ENCODE data around the gene SLC66A2.
"Not testable (repeated sequence)": the region's sequence is repeated elsewhere in the genome, so short reads cannot be mapped to it uniquely, and the experiment has no call there.

The SLC66A2 gene

GRCh38 chr18:79951545-79952455 is at the start of gene SLC66A2:
TSS of gene SLC66A2 (minus strand) at chr18:79951653. CDS start at chr18:79950926, 727 bp downstream.
- peaks cover 34% of the 10 kb centered on the region for H3K27me3 Mint-ChIP-seq
- H3K4me1 Mint-ChIP-seq = peaks cover 29% of the 10 kb centered on the region
- CTCF ChIA-PET = no interaction called here
- peak within 1 kb of the TSS; percentile 76 for H3K27ac Mint-ChIP-seq
- H3K4me3 Mint-ChIP-seq = peak within 1 kb of the TSS; percentile 83
- H3K9me3 Mint-ChIP-seq = no peaks in the 10 kb centered on the region
- peaks cover 13% of the 10 kb centered on the region for H3K36me3 Mint-ChIP-seq
- DNase-seq = peak; percentile 96

- Mint-ChIP-seq H3K4me3 (no peak overlapping the region), H3K36me3 (peaks cover 7% of the 10 kb centered on the region), H3K9me3 (peaks cover 13% of the 10 kb centered on the region), H3K27me3 (no peaks in the 10 kb centered on the region), H3K27ac (no peak overlapping the region), H3K4me1 (no peaks in the 10 kb centered on the region)
- CTCF ChIA-PET = no interaction called here
- no peak for DNase-seq
These were observed 49.4 kb upstream of the SLC66A2 start for GRCh38 chr18:80000877-80001276.

GRCh38 chr18:79999701-80000100 is 48.2 kb upstream of the SLC66A2 start:
- DNase-seq, H3K27ac Mint-ChIP-seq, H3K36me3 Mint-ChIP-seq, H3K27me3 Mint-ChIP-seq, CTCF ChIA-PET, H3K4me3 Mint-ChIP-seq, H3K4me1 Mint-ChIP-seq: not testable (repeated sequence)
- peaks cover 13% of the 10 kb centered on the region for H3K9me3 Mint-ChIP-seq

- H3K4me3 Mint-ChIP-seq = no peak overlapping the region
- peaks cover 4% of the 10 kb centered on the region for H3K27me3 Mint-ChIP-seq
- no peak for DNase-seq
- H3K36me3 Mint-ChIP-seq = peaks cover 6% of the 10 kb centered on the region
- peaks cover 18% of the 10 kb centered on the region for H3K4me1 Mint-ChIP-seq
- H3K9me3 Mint-ChIP-seq = no peaks in the 10 kb centered on the region
- CTCF ChIA-PET = no interaction called here
- no peak overlapping the region for H3K27ac Mint-ChIP-seq
These were observed 40.0 kb upstream of the SLC66A2 start for GRCh38 chr18:79991494-79991893.

- no peak for DNase-seq
- Mint-ChIP-seq H3K36me3 (peaks cover 15% of the 10 kb centered on the region), H3K4me1 (peaks cover 36% of the 10 kb centered on the region), H3K27ac (peak overlapping the region; percentile 94), H3K4me3 (peak overlapping the region; percentile 91), H3K9me3 (no peaks in the 10 kb centered on the region), H3K27me3 (no peaks in the 10 kb centered on the region)
- CTCF ChIA-PET = interaction anchor here (1.1 kb wide), 1 partner anchor 42 kb away, joined by 3 read pairs; no protein-coding TSS in a partner anchor
These were observed 37.7 kb upstream of the SLC66A2 start for GRCh38 chr18:79989195-79989497.

- peak within 1 kb of the TSS; percentile 94 for H3K27ac Mint-ChIP-seq
- H3K9me3 Mint-ChIP-seq = no peaks in the 10 kb centered on the region
- H3K4me1 Mint-ChIP-seq = peaks cover 41% of the 10 kb centered on the region
- H3K27me3 Mint-ChIP-seq = no peaks in the 10 kb centered on the region
- H3K4me3 Mint-ChIP-seq = peak within 1 kb of the TSS; percentile 91
- peaks cover 20% of the 10 kb centered on the region for H3K36me3 Mint-ChIP-seq
- peak; percentile 89 for DNase-seq
- CTCF ChIA-PET = interaction anchor here (0.6 to 1.1 kb wide), 2 partner anchors 27 to 43 kb away, joined by 3 to 4 read pairs; no protein-coding TSS in a partner anchor
These were observed 37.2 kb upstream of the SLC66A2 start, which contains the start of gene TXNL4A for GRCh38 chr18:79988451-79989194. TSS of gene TXNL4A (minus strand) at chr18:79988563. CDS start at chr18:79988392, 171 bp downstream.

GRCh38 chr18:79988071-79988450 is 36.6 kb upstream of the SLC66A2 start:
- Mint-ChIP-seq H3K27me3 (no peaks in the 10 kb centered on the region), H3K36me3 (peaks cover 22% of the 10 kb centered on the region), H3K4me1 (peaks cover 46% of the 10 kb centered on the region), H3K4me3 (peak overlapping the region; percentile 91), H3K27ac (peak overlapping the region; percentile 89), H3K9me3 (no peaks in the 10 kb centered on the region)
- peak; percentile 78 for DNase-seq
- CTCF ChIA-PET = interaction anchor here (0.6 to 0.8 kb wide), 2 partner anchors 27 to 190 kb away, joined by 3 to 4 read pairs; partner anchors contain the start of gene KCNG2

GRCh38 chr18:79987566-79987965 is 36.1 kb upstream of the SLC66A2 start:
- H3K27me3 Mint-ChIP-seq = no peaks in the 10 kb centered on the region
- DNase-seq = no peak
- H3K9me3 Mint-ChIP-seq = no peaks in the 10 kb centered on the region
- H3K27ac Mint-ChIP-seq = peak overlapping the region; percentile 89
- CTCF ChIA-PET = interaction anchor here (0.8 kb wide), 2 partner anchors 97 to 190 kb away, joined by 3 read pairs; partner anchors contain the start of gene KCNG2
- peak overlapping the region; percentile 91 for H3K4me3 Mint-ChIP-seq
- H3K36me3 Mint-ChIP-seq = peaks cover 23% of the 10 kb centered on the region
- H3K4me1 Mint-ChIP-seq = peaks cover 51% of the 10 kb centered on the region

GRCh38 chr18:79986726-79987125 is 35.3 kb upstream of the SLC66A2 start:
- peak overlapping the region; percentile 89 for H3K27ac Mint-ChIP-seq
- peaks cover 60% of the 10 kb centered on the region for H3K4me1 Mint-ChIP-seq
- CTCF ChIA-PET = no interaction called here
- peaks cover 27% of the 10 kb centered on the region for H3K36me3 Mint-ChIP-seq
- peak overlapping the region; percentile 91 for H3K4me3 Mint-ChIP-seq
- DNase-seq = no peak
- H3K9me3 Mint-ChIP-seq = no peaks in the 10 kb centered on the region
- H3K27me3 Mint-ChIP-seq = no peaks in the 10 kb centered on the region

GRCh38 chr18:79985172-79985571 is 33.7 kb upstream of the SLC66A2 start:
- Mint-ChIP-seq H3K36me3 (peaks cover 27% of the 10 kb centered on the region), H3K27me3 (no peaks in the 10 kb centered on the region), H3K4me1 (peaks cover 64% of the 10 kb centered on the region), H3K9me3 (no peaks in the 10 kb centered on the region), H3K27ac (no peak overlapping the region), H3K4me3 (no peak overlapping the region)
- DNase-seq = no peak
- CTCF ChIA-PET = interaction anchor here (0.7 kb wide), 1 partner anchor 30 kb away, joined by 3 read pairs; no protein-coding TSS in a partner anchor

- Mint-ChIP-seq H3K4me1 (peaks cover 67% of the 10 kb centered on the region), H3K36me3 (peaks cover 32% of the 10 kb centered on the region), H3K27ac (peak overlapping the region; percentile 55), H3K27me3 (no peaks in the 10 kb centered on the region), H3K9me3 (no peaks in the 10 kb centered on the region), H3K4me3 (no peak overlapping the region)
- no peak for DNase-seq
- CTCF ChIA-PET = interaction anchor here (1.0 to 1.9 kb wide), 2 partner anchors 29 to 127 kb away, joined by 4 read pairs; no protein-coding TSS in a partner anchor
These were observed 32.3 kb upstream of the SLC66A2 start for GRCh38 chr18:79983793-79984192.

GRCh38 chr18:79983253-79983652 is 31.8 kb upstream of the SLC66A2 start:
- DNase-seq = no peak
- Mint-ChIP-seq H3K4me1 (peaks cover 67% of the 10 kb centered on the region), H3K9me3 (no peaks in the 10 kb centered on the region), H3K27ac (no peak overlapping the region), H3K36me3 (peaks cover 32% of the 10 kb centered on the region), H3K27me3 (no peaks in the 10 kb centered on the region), H3K4me3 (no peak overlapping the region)
- CTCF ChIA-PET = interaction anchor here (1.0 to 1.9 kb wide), 2 partner anchors 29 to 127 kb away, joined by 4 read pairs; no protein-coding TSS in a partner anchor

- Mint-ChIP-seq H3K27ac (no peak overlapping the region), H3K36me3 (peaks cover 35% of the 10 kb centered on the region), H3K9me3 (no peaks in the 10 kb centered on the region), H3K4me1 (peaks cover 66% of the 10 kb centered on the region), H3K4me3 (no peak overlapping the region), H3K27me3 (no peaks in the 10 kb centered on the region)
- DNase-seq = peak; percentile 37
- CTCF ChIA-PET = interaction anchor here (1.0 to 1.9 kb wide), 2 partner anchors 28 to 128 kb away, joined by 4 read pairs; no protein-coding TSS in a partner anchor
These were observed 31.3 kb upstream of the SLC66A2 start for GRCh38 chr18:79982736-79983135.

GRCh38 chr18:79980585-79980984 is 29.1 kb upstream of the SLC66A2 start:
- H3K27ac Mint-ChIP-seq = no peak overlapping the region
- H3K4me1 Mint-ChIP-seq = peaks cover 50% of the 10 kb centered on the region
- DNase-seq = no peak
- no peaks in the 10 kb centered on the region for H3K27me3 Mint-ChIP-seq
- peaks cover 34% of the 10 kb centered on the region for H3K36me3 Mint-ChIP-seq
- CTCF ChIA-PET = no interaction called here
- H3K4me3 Mint-ChIP-seq = no peak overlapping the region
- no peaks in the 10 kb centered on the region for H3K9me3 Mint-ChIP-seq
